ENCODE results near the gene NFASC.

NFASC gene

GRCh38 chr1:204930155-204930523 lies 59.5 kb downstream of the NFASC start:
- no peaks in the 10 kb centered on the region for H3K4me1 ChIP-seq (ENCODE audit: control insufficient read depth, insufficient read depth, low read length)
- H3K27ac ChIP-seq (ENCODE audit: extremely low read depth, low read depth, low read length) = no peak overlapping the region
- CTCF ChIA-PET = interaction anchor here (9.1 kb wide), 1 partner anchor 12 kb away, joined by 60 read pairs; no protein-coding TSS in a partner anchor
- TF ChIP-seq, protein P1, sequence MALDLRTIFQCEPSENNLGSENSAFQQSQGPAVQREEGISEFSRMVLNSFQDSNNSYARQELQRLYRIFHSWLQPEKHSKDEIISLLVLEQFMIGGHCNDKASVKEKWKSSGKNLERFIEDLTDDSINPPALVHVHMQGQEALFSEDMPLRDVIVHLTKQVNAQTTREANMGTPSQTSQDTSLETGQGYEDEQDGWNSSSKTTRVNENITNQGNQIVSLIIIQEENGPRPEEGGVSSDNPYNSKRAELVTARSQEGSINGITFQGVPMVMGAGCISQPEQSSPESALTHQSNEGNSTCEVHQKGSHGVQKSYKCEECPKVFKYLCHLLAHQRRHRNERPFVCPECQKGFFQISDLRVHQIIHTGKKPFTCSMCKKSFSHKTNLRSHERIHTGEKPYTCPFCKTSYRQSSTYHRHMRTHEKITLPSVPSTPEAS (tag by site-specific recombination; IDR thresholded peaks at IDR 0.05) = no peak
- TF ChIP-seq ZNF544 (tag by site-specific recombination; IDR thresholded peaks at IDR 0.05) (no peak), ZNF449 (tag by site-specific recombination; IDR thresholded peaks at IDR 0.05) (no peak), PRDM2 (tag by site-specific recombination; IDR thresholded peaks at IDR 0.05; ENCODE audit: borderline replicate concordance) (no peak), ZNF843 (tag by site-specific recombination; IDR thresholded peaks at IDR 0.05) (no peak)
- no peaks in the 10 kb centered on the region for H3K9me3 ChIP-seq (ENCODE audit: control insufficient read depth, insufficient read depth, low read depth, low read length)
- no peak overlapping the region for H3K4me3 ChIP-seq (ENCODE audit: low read depth, low read length)
- POLR2A ChIA-PET = no interaction called here
- H3K36me3 ChIP-seq (ENCODE audit: control insufficient read depth in 2 of 2, insufficient read depth in 1 of 2, low read length in 2 of 2) = no peaks in the 10 kb centered on the region

DNA sequence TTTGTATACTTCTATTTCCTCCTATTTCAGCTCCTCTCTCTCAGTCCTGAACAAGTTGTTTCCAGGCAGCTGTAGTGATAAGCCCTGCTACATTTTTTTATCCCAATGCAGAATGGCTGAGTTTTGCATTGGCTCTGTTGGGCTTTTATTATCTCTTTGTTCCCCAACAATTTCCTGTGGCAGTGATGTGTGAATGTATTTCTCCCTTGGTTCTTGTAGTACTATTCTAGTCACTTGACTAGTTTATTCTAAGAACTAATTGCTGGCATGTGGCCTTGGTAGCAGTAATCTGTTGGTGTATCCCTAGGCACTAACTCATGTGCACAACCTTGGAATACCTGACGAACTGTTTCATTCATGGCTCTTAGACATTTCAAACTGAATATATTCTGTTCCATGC lies 60.7 kb downstream of the NFASC start:
- Histone ChIP-seq H3K9me3 (ENCODE audit: control insufficient read depth, insufficient read depth, low read depth, low read length) (no peaks in the 10 kb centered on the region), H3K4me1 (ENCODE audit: control insufficient read depth, insufficient read depth, low read length) (no peaks in the 10 kb centered on the region), H3K36me3 (ENCODE audit: control insufficient read depth in 2 of 2, insufficient read depth in 1 of 2, low read length in 2 of 2) (no peaks in the 10 kb centered on the region), H3K4me3 (ENCODE audit: low read depth, low read length) (no peak overlapping the region), H3K27ac (ENCODE audit: extremely low read depth, low read depth, low read length) (no peak overlapping the region)
- POLR2A ChIA-PET = no interaction called here
- CTCF ChIA-PET = interaction anchor here (0.6 to 9.1 kb wide), 5 partner anchors 8 to 1699 kb away, joined by 3 to 60 read pairs (median 5); no protein-coding TSS in a partner anchor
- TF ChIP-seq REST (tag by site-specific recombination; IDR thresholded peaks at IDR 0.05) = no peak
- TF ChIP-seq ZSCAN23 (tag by site-specific recombination; IDR thresholded peaks at IDR 0.05) = no peak
- TF ChIP-seq ZNF146 (tag by site-specific recombination; IDR thresholded peaks at IDR 0.05) = no peak
- no peak for TF ChIP-seq ZNF785 (tag by site-specific recombination; IDR thresholded peaks at IDR 0.05)
- no peak for TF ChIP-seq ZNF292 (tag by site-specific recombination; IDR thresholded peaks at IDR 0.05; ENCODE audit: borderline replicate concordance, low read depth)
- TF ChIP-seq KLF17 (tag by site-specific recombination; IDR thresholded peaks at IDR 0.05) = no peak
- no peak for TF ChIP-seq ZNF449 (tag by site-specific recombination; IDR thresholded peaks at IDR 0.05)
- no peak for TF ChIP-seq ELK4 (IDR thresholded peaks at IDR 0.05; ENCODE audit: borderline replicate concordance, low read depth, low read length)
- no peak for TF ChIP-seq ZNF341 (tag by site-specific recombination; IDR thresholded peaks at IDR 0.05; ENCODE audit: low read depth)
- TF ChIP-seq ZNF621 (tag by site-specific recombination; IDR thresholded peaks at IDR 0.05) = no peak
- TF ChIP-seq ZNF280C (tag by site-specific recombination; IDR thresholded peaks at IDR 0.05) = no peak
